Measurements from ENCODE around the gene SDF4.

SDF4 gene

DNA sequence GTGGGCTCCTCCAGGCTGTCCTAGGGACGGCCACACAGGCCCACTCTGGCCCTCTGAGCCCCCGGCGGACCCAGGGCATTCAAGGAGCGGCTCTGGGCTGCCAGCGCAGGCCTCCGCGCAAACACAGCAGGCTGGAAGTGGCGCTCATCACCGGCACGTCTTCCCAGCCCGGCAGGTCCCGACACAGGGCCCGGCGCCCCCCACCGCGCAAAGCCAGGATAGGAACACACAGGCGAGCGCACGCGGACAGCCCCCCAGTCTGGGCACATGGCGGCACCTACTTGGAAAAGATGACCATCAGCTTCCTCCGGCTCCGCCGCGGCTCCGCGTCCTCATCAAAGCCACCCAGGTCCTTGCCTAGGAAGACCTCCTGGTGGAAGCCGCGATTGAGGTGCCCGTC is 3.6 kb downstream of the SDF4 start:
- no peak for DNase-seq (ENCODE audit: low spot score)

DNA sequence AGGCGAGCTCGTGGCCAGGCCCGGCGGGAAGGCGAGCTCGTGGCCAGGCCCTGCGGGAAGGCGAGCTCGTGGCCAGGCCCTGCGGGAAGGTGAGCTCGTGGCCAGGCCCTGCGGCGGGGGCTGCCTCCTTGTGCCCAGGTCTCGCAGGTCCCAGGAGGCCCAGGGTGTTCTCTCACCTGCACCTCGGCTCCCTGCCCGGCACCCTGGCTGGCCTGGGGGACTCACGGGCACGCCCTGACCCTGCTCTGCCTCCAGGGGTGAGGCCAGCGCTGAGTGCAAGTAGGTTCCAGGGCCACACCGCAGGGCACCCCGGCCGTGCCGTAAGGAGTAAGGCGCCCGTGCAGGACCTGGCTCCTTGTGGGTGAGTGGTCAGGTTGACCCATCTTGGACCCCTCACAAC is 4.4 kb downstream of the SDF4 start:
- no peak for DNase-seq (ENCODE audit: low spot score)

DNA sequence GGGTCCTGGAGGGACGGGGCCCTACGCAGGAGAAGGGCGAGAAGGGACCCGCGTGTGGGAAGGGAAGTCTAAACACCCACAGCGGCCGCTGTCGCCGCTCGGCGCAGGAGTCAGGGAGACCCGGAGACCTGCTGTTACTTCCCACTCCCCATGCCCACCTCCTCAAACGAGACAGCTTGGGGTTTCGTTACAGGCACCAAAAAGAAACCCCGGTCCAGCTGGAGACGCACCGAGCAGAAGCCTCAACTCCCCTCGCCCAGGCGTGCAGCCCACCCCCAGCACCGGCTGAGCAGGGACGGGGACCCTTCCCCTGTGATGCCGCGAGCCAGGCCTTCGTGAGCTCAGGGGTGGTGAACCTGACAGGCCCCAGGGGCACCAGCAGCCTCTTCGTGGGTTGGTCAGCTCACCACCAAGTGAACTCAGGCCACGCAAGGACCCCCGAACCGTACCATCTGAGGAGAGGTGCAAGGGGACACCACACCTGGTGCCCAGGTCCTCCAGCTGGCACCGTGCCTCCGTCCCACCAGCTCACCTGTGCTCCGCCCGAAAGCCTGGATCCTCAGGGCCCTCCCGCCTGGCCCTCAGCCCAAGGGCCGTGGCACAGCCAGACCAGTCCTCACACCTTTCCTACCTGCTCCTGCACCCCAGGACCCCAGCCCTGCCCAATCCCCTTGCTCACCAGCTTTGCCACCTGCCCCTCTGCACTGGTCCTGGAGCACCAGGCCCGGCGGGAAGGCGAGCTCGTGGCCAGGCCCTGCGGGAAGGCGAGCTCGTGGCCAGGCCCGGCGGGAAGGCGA is 5.0 kb downstream of the SDF4 start:
- no peak for DNase-seq (ENCODE audit: low spot score)

GRCh38 chr1:1225913-1226312 is 5.9 kb downstream of the SDF4 start:
- DNase-seq (ENCODE audit: low spot score) = no peak

- no peak for DNase-seq (ENCODE audit: low spot score)
These were observed 6.5 kb downstream of the SDF4 start for GRCh38 chr1:1225238-1225845.

GRCh38 chr1:1223891-1224290 is 7.9 kb downstream of the SDF4 start:
- no peak for DNase-seq (ENCODE audit: low spot score)

DNA sequence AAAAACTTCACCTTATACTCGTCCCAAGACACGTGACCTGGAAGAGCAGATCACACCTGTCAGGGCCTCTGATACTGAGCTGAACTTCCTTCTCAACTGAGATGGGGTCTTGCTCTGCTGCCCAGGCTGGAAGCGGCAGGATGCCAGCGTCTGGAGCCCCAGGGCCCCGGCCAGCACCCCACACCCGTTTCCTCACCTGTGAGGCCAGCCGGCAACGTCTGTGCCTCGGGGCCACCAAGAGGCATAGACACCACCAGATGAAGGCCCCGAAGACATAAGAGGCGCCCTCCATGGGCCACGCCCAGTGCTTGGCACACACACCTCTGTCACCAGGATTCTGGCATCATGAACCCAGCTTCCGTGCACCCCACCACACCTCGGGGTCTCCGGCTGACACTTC is 8.5 kb downstream of the SDF4 start:
- no peak for DNase-seq (ENCODE audit: low spot score)

DNA sequence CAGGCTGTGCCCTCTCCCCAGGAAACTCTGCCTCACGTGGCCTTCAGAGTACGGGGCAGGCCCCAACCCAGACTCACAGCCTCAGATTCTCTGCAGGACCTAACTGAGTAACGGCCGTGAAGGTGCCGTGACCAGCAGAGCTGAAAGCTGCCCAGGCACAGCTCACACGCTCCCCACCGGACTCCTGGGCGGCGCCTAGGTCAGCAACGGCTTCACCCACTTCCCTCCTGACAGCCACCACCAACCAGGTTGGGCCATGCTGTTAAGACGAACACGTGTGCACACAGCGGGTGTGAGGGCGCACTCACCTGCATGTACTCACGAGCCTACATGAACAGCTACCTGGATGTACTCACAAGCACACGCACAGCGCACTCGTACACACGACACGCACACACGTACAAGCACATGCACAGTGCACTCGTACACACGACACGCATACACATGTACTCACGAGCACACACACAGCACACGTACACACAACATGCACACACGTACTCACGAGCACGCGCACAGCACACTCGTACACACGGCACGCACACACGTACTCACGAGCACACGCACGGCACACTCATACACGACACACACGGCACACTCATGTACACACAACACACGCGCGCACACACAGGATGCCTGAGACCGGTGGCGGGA is 9.1 kb downstream of the SDF4 start:
- DNase-seq (ENCODE audit: low spot score) = no peak

DNA sequence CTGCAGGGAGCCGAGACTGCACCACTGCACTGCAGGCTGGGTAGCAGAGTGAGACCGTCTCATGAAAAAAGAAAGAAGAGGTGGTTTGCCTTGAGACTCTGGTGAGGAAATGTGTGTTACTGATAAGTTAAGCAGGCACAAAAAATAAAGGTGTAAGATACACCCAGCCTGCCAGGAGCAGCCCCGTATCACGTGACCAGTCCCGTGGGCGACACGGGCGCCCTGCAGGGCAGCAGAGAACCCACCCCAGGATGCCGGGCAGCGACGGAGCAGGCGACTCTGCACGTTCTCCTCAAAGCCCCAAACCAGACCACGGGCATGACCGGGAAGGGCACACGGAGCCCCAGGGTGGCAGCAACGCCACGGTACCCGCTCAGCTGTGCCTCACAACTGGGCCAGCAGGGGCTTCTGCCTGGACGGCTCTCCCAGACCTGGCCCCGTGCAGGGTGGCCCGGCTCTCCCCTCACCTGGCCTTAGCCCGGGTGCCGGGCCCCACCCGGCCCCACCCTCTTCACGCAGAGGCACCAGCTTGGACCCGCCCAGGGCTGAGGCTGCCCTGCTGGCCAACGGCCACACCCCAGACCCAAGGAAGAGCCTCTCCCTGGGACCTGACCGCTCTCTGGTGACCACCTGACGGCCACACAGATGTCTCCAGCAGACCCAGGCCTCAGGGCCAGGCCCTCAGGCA is 9.8 kb downstream of the SDF4 start:
- DNase-seq (ENCODE audit: low spot score) = no peak

GRCh38 chr1:1220197-1220596 is 11.6 kb downstream of the SDF4 start:
- no peak for DNase-seq (ENCODE audit: low spot score)

GRCh38 chr1:1219341-1219740 is 12.5 kb downstream of the SDF4 start:
- no peak for DNase-seq (ENCODE audit: low spot score)

GRCh38 chr1:1218524-1219200 is 13.1 kb downstream of the SDF4 start:
- DNase-seq (ENCODE audit: low spot score) = no peak

GRCh38 chr1:1217621-1218523 is 13.9 kb downstream of the SDF4 start:
- peak; percentile 77 for DNase-seq (ENCODE audit: low spot score)

DNA sequence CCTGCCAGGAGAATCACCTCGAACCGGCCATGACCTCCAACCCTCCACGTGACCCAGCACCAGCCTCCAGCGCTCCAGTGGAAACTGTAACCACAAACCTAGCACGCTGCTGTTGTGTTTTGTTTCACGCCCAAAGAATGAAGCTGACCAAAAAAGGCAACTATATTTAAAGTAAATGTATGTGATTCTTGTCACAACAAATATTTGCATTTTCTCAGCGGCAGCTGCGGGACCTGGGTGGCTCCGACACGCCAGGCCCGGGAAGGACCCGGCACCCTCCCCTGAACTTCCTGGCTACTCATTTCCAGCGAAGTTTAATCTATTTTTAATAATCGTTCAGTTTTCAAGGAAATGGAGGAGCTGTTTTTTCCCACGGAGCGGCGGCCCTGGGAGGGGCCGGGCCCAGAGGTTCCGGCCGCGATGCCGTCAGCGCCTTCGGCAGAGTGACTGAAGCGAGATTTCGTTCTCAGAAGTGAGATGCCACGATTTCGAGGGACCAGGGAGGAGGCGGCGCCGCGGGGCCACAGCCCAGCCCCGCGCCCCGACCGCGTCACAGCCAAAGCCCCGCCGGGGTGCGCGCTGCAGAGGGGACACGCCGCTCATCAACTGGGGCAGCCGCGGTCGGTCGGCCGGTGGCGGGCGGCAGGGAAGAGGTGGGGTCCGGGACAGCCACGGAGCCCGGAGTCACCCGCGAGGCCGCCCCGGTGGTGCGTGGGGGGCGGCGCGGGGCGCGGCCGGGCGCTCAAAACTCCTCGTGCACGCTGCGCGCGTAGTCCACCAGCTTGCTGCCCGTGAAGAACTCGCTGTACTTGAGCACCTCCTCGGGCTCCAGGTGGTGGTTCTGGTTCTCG is 14.8 kb downstream of the SDF4 start:
- no peak for DNase-seq (ENCODE audit: low spot score)

DNA sequence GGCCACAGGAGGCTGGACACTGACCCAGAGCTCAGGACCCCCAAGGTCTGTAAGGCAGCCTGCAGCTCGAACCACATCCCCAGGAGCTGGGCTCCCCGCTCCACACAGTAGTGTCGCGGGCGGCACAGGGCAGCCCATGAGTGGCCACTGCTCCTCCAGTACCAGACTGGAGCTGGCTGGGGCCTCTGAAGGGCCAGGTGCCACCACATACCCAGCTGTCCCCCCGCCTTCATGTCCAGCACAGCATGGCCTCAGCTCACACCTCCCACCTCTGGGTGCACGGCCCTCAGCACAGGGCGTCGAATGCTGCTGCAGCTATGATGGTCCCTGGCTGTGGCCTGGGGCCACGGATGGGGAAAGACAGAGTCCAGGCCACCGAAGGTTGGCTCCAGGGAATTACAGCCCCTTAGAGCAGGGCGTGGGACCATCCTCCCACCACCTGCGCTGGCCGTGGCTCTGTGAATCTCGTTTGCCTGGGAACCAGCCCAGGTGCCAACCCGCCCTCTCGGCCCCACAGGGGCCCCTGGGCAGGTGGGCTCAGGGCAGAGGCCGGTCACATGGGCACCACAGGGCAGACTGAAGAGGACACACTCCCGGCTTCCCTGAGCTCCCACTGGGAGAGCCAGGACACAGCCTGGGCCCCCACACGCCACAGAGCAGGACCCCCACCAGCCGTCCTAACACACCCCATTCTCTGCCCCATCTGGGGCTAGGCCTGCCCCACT is 15.8 kb downstream of the SDF4 start:
- no peak for DNase-seq (ENCODE audit: low spot score)

GRCh38 chr1:1215080-1215676 is 16.6 kb downstream of the SDF4 start:
- DNase-seq (ENCODE audit: low spot score) = no peak

GRCh38 chr1:1213345-1214265 is 18.2 kb downstream of the SDF4 start, which contains the start of gene TNFRSF4:
Gene TNFRSF4 (minus strand): TSS chr1:1214153. CDS start chr1:1214127, 26 bp downstream.
- DNase-seq (ENCODE audit: low spot score) = no peak
